WI38 (cell line): ENCODE measurements around the gene SYVN1.

Experiments
- H3K4me3 ChIP-seq: 2 replicates; pipeline ENCODE4 v1.5.1; 2011; ENCODE audit warnings: low read depth, mild to moderate bottlenecking, control low read depth, low read length
- TF ChIP-seq, protein P1 (sequence below): IDR thresholded peaks from 2 replicates; pipeline ENCODE4 v1.5.1; 2012; ENCODE audit warnings: low read depth, mild to moderate bottlenecking, control low read depth, low read length

Gene SYVN1

GRCh38 chr11:65115361-65116082 lies 18.8 kb downstream of the SYVN1 start:
- no peak overlapping the region for H3K4me3 ChIP-seq
- TF ChIP-seq, protein P1, sequence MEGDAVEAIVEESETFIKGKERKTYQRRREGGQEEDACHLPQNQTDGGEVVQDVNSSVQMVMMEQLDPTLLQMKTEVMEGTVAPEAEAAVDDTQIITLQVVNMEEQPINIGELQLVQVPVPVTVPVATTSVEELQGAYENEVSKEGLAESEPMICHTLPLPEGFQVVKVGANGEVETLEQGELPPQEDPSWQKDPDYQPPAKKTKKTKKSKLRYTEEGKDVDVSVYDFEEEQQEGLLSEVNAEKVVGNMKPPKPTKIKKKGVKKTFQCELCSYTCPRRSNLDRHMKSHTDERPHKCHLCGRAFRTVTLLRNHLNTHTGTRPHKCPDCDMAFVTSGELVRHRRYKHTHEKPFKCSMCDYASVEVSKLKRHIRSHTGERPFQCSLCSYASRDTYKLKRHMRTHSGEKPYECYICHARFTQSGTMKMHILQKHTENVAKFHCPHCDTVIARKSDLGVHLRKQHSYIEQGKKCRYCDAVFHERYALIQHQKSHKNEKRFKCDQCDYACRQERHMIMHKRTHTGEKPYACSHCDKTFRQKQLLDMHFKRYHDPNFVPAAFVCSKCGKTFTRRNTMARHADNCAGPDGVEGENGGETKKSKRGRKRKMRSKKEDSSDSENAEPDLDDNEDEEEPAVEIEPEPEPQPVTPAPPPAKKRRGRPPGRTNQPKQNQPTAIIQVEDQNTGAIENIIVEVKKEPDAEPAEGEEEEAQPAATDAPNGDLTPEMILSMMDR = no peak

GRCh38 chr11:65114538-65115171 lies 19.7 kb downstream of the SYVN1 start:
- TF ChIP-seq, protein P1 = no peak

GRCh38 chr11:65113839-65114238 lies 20.5 kb downstream of the SYVN1 start:
- TF ChIP-seq, protein P1 = no peak
- H3K4me3 ChIP-seq = no peak overlapping the region

More at GRCh38 chr11:65114538-65115171, 19.7 kb downstream of the SYVN1 start:
- H3K4me3 ChIP-seq = no peak overlapping the region

DNA sequence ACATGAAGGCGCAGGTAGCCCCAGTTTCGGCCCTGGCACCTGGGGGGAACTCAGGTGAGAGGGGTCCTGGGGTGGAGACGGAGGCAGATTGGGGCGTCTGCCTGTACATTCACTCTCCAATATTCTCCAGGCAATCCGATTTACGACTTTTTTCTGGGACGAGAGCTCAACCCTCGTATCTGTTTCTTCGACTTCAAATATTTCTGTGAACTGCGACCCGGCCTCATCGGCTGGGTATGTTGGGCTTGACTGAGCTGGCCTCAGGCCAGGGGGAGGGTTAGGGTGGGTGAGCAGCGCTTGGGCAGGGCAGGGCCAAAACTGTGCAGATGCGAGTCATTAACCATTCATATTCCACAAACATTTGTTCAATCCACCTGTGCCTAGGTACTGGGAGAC lies 21.0 kb downstream of the SYVN1 start:
- TF ChIP-seq, protein P1 = no peak
- no peak overlapping the region for H3K4me3 ChIP-seq

DNA sequence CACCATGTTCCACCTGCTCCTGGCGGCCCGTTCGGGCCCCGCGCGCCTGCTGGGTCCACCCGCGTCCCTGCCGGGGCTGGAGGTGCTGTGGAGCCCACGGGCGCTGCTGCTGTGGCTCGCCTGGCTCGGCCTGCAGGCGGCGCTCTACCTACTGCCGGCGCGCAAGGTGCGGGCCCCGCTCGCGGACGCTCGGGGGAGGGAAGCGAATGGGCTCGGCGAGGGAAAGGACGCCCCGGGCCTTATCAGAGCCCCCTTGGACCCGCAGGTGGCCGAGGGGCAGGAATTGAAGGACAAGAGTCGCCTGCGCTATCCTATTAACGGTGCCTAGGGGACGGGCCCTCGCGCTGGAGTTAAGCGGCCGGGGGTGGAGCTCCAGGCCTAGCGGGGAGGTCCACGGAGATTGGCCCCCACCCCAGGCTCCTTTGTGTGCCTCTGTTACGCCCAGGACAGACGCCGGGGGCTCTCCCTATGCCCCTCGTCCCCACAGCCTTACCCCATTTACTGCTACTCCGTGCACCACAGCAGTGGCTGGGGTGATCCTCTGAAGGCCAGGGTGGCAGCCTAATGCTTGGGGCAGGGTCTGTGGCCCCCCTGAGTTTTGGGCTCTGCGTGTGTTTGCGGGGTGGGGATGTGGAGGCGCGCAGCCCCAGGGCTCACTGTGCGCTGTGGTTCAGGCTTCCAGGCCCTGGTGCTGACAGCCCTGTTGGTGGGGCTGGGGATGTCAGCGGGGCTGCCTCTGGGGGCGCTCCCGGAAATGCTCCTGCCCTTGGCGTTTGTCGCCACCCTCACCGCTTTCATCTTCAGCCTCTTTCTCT lies 21.6 kb downstream of the SYVN1 start:
- peak overlapping the region; percentile 51 for H3K4me3 ChIP-seq
- TF ChIP-seq, protein P1 = peak; percentile 85

DNA sequence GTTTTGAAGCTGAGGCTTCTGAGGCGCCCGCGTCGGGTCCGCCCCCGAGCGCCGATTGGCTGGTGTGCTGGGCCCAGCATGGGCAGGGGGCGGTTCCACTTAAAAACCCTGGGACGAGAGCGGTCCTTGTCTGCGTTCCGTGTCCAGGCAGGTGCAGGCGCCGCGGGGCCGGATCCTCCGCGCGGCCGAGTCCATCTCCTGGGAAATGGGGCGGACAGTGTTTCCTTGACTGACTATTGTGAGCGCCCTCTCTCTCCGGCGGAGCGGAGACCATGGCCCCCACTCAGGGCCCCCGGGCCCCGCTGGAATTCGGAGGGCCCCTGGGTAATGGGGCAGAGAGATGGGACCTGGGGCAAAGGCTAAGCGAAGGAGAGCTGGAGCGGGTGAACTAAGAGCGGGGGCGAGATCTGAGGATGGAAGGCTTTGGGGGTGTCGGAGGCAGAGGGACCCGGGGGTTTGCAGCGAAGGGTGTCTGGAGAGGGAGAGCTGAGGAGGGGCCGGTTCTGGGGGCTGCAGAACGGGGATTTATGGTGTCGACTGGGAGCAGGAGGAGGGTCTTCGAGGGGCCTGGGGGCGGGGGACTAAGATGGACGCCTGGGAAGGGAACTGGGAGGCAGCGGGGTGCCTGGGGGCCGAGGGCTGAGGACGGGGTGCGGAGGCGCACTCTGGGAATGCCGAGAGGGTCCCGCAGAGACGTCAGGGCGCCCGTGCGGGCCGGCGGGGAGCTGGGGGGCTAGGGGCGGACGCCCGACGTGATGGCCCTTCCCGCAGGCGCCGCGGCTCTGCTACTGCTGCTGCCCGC lies 22.4 kb downstream of the SYVN1 start, which contains the start of gene TM7SF2:
TSS of gene TM7SF2 (plus strand) at position 129 of the 802 bp plus-strand sequence. CDS start at position 273, 144 bp downstream.
- peak within 1 kb of the TSS; percentile 51 for H3K4me3 ChIP-seq
- TF ChIP-seq, protein P1 = no peak
